SJSA1 (cell line): Measurements from ENCODE around the gene LRRC66. TPM values are rescaled to one million over a fixed set of nuclear protein-coding genes. Genes with fewer than 3 reads are reported as not detected.

ENCODE experiments used
- DNase-seq, 2 experiments: peaks; one replicate each; pipeline ENCODE4 v3.0.0-alpha.2; 2015 to 2020; ENCODE audit warnings: low spot score in 2 of 2, low read depth in 1 of 2
- H3K27ac ChIP-seq: fragments of 250-450 bp; sonication (Bioruptor Pico); 2 replicates; pipeline ENCODE4 v1.5.1; 2020; ENCODE audit warnings: mild to moderate bottlenecking, moderate library complexity
- H3K27me3 ChIP-seq: fragments of 250-450 bp; sonication (Bioruptor Pico); replicated peaks from 2 replicates; pipeline ENCODE4 v1.5.1; 2020; ENCODE audit warnings: mild to moderate bottlenecking, moderate library complexity
- H3K36me3 ChIP-seq: fragments of 250-450 bp; sonication (Bioruptor Pico); 2 replicates; pipeline ENCODE4 v1.5.1; 2020; ENCODE audit warnings: mild to moderate bottlenecking
- H3K4me1 ChIP-seq: fragments of 250-450 bp; sonication (Bioruptor Pico); replicated peaks from 2 replicates; pipeline ENCODE4 v1.6.1; 2021; ENCODE audit warnings: mild to moderate bottlenecking
- H3K4me3 ChIP-seq: fragments of 250-450 bp; sonication (Bioruptor Pico); 2 replicates; pipeline ENCODE4 v1.5.1; 2020; ENCODE audit warnings: mild to moderate bottlenecking
- H3K9me3 ChIP-seq: fragments of 250-450 bp; sonication (Bioruptor Pico); replicated peaks from 2 replicates; pipeline ENCODE4 v1.5.1; 2020; ENCODE audit warnings: mild to moderate bottlenecking
- total RNA-seq: library from RNA; depleted of rRNA; stranded (reverse); fragments of >200 nt; shearing (Covaris generic); gene quantifications from 2 replicates; pipeline ENCODE4 v1.2.3, GENCODE V29; 2014; rRNA removed

LRRC66 gene
- total RNA-seq, 1 experiment from 2014 or later, result 0.05 TPM

DNA sequence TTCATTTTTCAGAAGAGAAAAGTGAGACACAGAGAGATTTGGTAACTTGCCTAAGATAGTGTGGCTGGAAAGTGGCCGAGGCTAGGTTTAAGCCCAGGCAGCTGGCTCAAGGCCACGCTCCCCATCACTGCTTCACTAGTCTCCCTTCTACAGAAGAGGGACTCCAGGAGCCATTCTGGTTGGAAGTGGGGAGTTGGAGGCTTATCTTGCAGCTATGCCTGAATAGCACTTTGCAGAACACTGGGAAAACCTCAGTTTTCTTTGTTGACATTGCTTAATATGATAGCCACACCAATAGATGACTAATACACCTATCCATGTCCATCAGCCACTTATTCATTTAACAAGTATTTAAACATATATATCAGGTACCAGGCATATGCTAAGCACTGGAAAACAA is 18.5 kb downstream of the LRRC66 start:
- no peaks in the 10 kb centered on the region for H3K36me3 ChIP-seq
- no peaks in the 10 kb centered on the region for H3K9me3 ChIP-seq

DNA sequence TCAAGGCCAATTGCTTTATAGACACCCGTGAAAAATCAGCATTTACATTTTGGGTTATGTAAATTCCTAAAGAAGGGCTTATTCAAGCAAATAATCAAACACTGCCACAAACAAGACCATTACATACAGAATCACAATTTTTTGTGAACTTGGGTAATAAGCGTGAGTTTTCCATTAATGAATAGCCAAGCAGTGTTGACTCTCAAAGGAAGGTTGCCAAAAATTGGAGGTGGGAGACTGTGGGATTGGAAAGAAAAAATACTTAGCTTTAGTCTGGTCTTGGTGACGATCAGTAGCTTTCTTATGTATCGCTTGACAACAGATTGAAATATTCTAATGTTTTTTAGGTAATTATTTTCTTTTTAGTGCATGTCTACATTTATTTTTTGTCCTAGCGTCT is 20.9 kb downstream of the LRRC66 start:
- Histone ChIP-seq H3K27me3 (no peaks in the 10 kb centered on the region), H3K36me3 (no peaks in the 10 kb centered on the region), H3K4me3 (no peak overlapping the region), H3K27ac (no peak overlapping the region), H3K4me1 (no peaks in the 10 kb centered on the region), H3K9me3 (no peaks in the 10 kb centered on the region)
- no peak for DNase-seq

More for the DNA sequence above, 18.5 kb downstream of the LRRC66 start:
- H3K27me3 ChIP-seq, result no peaks in the 10 kb centered on the region
- H3K4me3 ChIP-seq, result no peak overlapping the region
- H3K27ac ChIP-seq, result no peak overlapping the region
- DNase-seq, result no peak
- no peaks in the 10 kb centered on the region for H3K4me1 ChIP-seq

DNA sequence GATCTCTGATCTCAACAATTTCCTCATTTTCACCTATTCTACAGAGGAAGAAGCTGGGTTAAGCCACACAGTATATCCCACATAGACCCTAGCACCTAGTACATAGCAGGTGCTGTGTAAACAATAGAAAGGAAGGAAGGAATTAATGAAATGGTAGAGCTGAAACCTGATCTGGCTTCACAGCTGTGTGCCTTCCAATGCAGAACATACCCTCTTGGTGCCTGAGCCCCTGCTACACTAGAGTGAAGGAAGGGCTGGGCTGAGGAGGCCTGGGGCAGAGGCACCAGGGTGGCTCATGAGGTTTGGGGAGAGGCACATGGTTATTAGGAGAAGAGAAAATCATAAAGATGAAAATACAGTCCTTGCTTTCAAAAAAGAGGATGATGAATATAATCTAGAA is 21.3 kb downstream of the LRRC66 start:
- no peaks in the 10 kb centered on the region for H3K27me3 ChIP-seq
- H3K36me3 ChIP-seq, result no peaks in the 10 kb centered on the region
- H3K27ac ChIP-seq, result no peak overlapping the region
- no peak overlapping the region for H3K4me3 ChIP-seq
- H3K4me1 ChIP-seq, result no peaks in the 10 kb centered on the region
- no peak for DNase-seq
- no peaks in the 10 kb centered on the region for H3K9me3 ChIP-seq

DNA sequence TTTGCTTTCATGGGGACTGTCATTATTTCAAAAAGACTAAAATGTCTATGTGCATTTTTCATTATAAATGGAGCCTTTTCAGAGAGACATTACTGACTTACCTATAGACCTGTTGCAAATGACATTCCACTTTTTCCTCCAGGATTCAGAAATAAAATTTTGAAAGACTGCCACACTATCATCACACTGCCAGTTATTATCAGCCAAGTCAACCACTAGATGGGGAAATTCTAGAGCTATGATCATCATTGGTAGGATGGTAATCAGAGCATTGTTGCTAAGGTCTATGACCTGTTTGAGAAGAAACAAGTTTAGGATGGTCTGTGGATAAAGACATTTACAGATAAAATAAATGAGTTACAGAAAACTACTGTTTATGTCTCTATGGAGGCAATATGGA is 22.5 kb downstream of the LRRC66 start:
- Histone ChIP-seq H3K4me1 (no peaks in the 10 kb centered on the region), H3K4me3 (no peak overlapping the region), H3K9me3 (no peaks in the 10 kb centered on the region), H3K36me3 (no peaks in the 10 kb centered on the region), H3K27ac (no peak overlapping the region), H3K27me3 (no peaks in the 10 kb centered on the region)
- DNase-seq, result no peak

DNA sequence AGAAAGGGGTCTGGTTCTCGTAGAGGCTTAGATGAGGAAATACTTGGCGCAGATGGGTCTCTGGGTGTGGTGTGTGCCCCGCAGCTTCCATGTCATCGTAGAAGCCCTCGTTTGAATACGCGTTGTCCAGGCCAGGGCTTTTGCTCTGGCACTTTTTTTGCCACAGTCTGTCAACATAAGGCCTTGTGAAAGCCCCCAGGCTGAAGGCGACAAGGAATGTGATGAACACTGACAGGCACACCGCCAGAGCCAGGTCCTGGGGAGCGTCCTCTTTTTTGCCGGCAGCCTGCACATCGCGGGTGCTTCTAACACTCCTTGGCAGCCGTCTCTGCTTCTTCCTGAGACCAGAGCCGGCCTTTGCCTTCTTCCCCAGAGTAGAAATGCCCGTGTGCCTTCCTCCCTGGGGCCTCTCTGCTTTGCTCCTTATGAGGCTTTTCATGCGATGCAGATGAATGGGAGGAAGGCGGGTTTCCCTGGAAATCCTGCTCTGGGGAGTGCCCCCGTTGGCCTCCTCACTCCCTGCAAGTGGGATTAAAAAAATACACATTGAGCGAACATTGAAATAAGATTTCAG is 24.4 kb downstream of the LRRC66 start:
- no peaks in the 10 kb centered on the region for H3K36me3 ChIP-seq
- no peak overlapping the region for H3K4me3 ChIP-seq
- no peak for DNase-seq
- H3K27ac ChIP-seq, result no peak overlapping the region
- H3K27me3 ChIP-seq, result no peaks in the 10 kb centered on the region
- H3K9me3 ChIP-seq, result no peaks in the 10 kb centered on the region
- no peaks in the 10 kb centered on the region for H3K4me1 ChIP-seq

DNA sequence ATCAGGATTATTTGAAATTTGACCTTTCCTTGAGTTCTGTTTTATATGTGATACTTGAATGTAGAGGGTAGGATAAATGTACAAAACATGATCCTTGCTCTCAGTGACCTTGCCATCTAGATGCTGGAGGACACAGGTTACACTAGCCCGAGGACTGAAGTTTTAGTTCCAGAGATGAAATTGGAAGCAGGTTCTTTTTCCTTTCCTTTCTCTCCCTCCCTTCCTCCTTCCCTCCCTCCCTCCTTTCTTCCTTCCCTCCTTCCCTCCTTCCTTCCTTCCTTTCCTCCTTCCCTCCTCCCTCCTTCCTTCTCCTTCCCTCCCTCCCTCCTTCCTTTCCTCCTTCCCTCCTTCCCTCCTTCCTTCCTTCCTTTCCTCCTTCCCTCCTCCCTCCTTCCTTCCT is 54.3 kb downstream of the LRRC66 start:
- Histone ChIP-seq H3K4me3 (no peak overlapping the region), H3K9me3 (no peaks in the 10 kb centered on the region), H3K27me3 (no peaks in the 10 kb centered on the region), H3K27ac (no peak overlapping the region), H3K4me1 (no peaks in the 10 kb centered on the region), H3K36me3 (no peaks in the 10 kb centered on the region)
- DNase-seq, result no peak

DNA sequence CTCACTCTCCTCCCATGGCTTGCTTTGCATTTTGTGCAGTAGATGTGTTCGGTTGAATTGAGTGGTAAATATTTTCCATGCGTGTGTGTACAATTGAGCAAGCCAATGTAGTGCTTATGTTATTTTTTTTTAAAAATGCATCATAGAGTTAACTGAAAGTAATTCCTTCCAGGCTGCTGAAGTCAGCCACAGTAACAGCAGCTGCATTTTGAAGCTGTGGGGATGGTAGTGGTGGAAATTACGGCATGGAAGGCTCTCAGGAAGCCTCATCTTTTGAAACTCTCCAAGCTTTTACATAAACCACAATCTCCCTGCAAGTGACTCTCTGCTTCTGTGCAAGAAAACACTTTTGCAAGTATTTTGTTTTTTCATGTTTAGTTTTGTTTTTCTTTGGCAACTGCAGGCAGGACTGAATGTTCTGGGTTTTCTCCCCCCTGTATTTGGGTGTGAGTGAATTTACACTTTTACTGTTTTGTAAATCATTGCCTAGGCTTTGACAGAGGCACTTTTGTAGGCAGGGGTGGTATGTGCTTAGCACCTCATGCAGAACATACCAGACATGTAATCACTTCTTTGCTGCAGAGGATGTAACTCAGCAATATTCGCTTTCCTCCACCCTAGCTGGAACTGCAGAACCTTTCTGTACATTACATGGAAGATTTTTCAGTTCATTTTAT is 56.2 kb downstream of the LRRC66 start:
- no peak for DNase-seq
- no peaks in the 10 kb centered on the region for H3K36me3 ChIP-seq
- no peak overlapping the region for H3K4me3 ChIP-seq
- H3K9me3 ChIP-seq, result no peaks in the 10 kb centered on the region
- no peaks in the 10 kb centered on the region for H3K4me1 ChIP-seq
- no peaks in the 10 kb centered on the region for H3K27me3 ChIP-seq
- H3K27ac ChIP-seq, result no peak overlapping the region

DNA sequence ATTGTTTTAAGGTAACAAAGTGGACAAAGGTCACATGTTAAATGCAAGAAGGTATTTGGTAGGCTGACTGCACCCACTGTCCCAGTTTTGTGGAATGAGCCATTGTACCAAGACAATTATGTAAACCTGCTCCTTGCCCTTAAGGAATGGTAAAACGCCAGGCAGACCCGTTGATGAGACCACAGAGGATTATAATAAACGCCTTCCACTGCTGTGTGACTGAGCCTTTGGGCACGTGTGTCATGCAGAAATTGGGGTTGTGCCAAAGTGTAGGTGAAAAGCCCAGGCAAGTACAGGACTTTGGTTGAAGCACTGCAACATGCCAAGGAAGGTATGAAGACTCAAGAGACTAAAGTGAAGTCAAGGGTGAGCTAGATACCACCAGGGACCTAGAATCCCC is 59.7 kb downstream of the LRRC66 start:
- no peak for DNase-seq
- Histone ChIP-seq H3K4me3 (no peak overlapping the region), H3K27ac (no peak overlapping the region), H3K4me1 (no peaks in the 10 kb centered on the region), H3K9me3 (0 out of 2 replicates have a peak, but pooled peaks cover 2% of the 10 kb centered on the region), H3K36me3 (no peaks in the 10 kb centered on the region), H3K27me3 (no peaks in the 10 kb centered on the region)

DNA sequence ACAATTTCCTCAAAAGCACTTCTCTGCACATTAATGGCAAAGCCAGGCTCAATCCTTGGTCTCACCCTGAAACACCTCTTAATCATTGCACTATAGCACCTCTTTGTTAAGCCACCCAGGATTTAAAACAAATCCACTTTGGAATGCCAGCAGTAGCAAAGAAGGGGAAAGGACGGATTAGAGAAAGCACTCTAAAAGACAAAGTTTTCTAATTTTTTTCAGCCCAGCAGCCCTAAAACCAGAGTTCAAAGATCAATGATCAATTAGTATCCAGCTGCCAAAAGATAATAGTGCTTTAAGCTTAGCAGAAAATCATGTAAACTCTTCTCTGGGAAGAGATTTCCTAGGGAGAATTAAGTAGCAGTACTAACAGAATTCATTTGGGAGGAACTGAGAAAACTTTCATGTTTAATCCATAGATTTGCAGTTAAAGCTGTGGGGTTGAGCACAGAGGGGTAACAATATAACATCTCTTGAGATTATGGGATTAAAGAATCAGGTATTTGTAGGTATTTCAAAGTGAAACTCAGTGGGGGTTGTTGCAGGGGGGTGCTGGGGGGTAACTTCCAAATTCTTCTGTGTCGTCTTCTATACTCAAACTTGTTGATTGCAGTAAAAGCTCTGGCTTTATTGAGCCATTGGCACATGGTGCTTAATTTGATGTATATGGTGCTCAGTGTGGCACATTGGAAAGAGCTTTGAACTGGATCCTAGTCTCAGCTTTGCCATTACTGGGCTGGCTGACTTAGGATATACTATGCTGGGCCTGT is 61.8 kb downstream of the LRRC66 start:
- DNase-seq, result no peak
- 0 out of 2 replicates have a peak, but pooled peaks cover 2% of the 10 kb centered on the region for H3K9me3 ChIP-seq

More for the DNA sequence above, 61.8 kb downstream of the LRRC66 start:
- Histone ChIP-seq H3K4me3 (no peak overlapping the region), H3K4me1 (no peaks in the 10 kb centered on the region), H3K27ac (no peak overlapping the region), H3K27me3 (no peaks in the 10 kb centered on the region), H3K36me3 (no peaks in the 10 kb centered on the region)

Other genes with a start within 250 kb of the LRRC66 start
- gene DCUN1D4, start 177.2 kb downstream of the LRRC66 start, total RNA-seq, result 30.4 and 65.2 TPM in 2 replicates
- 20.1 and 32.8 TPM in 2 replicates for gene SGCB, start 17.9 kb upstream of the LRRC66 start, total RNA-seq
- 0.11 TPM in 1 of 2 replicates, not detected in the other for gene SPATA18, start 30.9 kb upstream of the LRRC66 start, total RNA-seq